ENCODE measurements around the gene SLC6A11. TPM values are rescaled to one million over a fixed set of nuclear protein-coding genes. Genes with fewer than 3 reads are reported as not detected.

The SLC6A11 gene
- total RNA-seq, 1 experiment from 2014 or later: not detected

- no peaks in the 10 kb centered on the region for H3K9me3 Mint-ChIP-seq (ENCODE audit: low read depth, unreplicated experiment)
- no peak overlapping the region for H3K4me3 Mint-ChIP-seq (ENCODE audit: low read depth, unreplicated experiment)
- CTCF ChIA-PET: no interaction called here
- H3K4me1 Mint-ChIP-seq (ENCODE audit: low read depth, unreplicated experiment): peaks cover 8% of the 10 kb centered on the region
- no peak for TF ChIP-seq CTCF (IDR thresholded peaks at IDR 0.05; ENCODE audit: unreplicated experiment)
- DNase-seq: no peak
- intact Hi-C loops (cut with micrococcal nuclease; ENCODE audit: unreplicated experiment): no loop called here
- H3K27me3 Mint-ChIP-seq (ENCODE audit: unreplicated experiment): peaks cover 83% of the 10 kb centered on the region
- H3K36me3 Mint-ChIP-seq (ENCODE audit: insufficient read depth, unreplicated experiment): no peaks in the 10 kb centered on the region
- no peak overlapping the region for H3K27ac Mint-ChIP-seq (ENCODE audit: unreplicated experiment)
- no TSS peak for BruUV-seq (replicated peaks)
Measured at GRCh38 chr3:10930666-10931040, 114.6 kb downstream of the SLC6A11 start.

- Mint-ChIP-seq H3K36me3 (ENCODE audit: insufficient read depth, unreplicated experiment) (no peaks in the 10 kb centered on the region), H3K4me3 (ENCODE audit: low read depth, unreplicated experiment) (no peak overlapping the region), H3K9me3 (ENCODE audit: low read depth, unreplicated experiment) (no peaks in the 10 kb centered on the region), H3K27me3 (ENCODE audit: unreplicated experiment) (peaks cover 78% of the 10 kb centered on the region), H3K27ac (ENCODE audit: unreplicated experiment) (no peak overlapping the region), H3K4me1 (ENCODE audit: low read depth, unreplicated experiment) (no peaks in the 10 kb centered on the region)
- DNase-seq: no peak
- intact Hi-C loops (cut with micrococcal nuclease; ENCODE audit: unreplicated experiment): no loop called here
- CTCF ChIA-PET: no interaction called here
- TF ChIP-seq CTCF (IDR thresholded peaks at IDR 0.05; ENCODE audit: unreplicated experiment): no peak
- BruUV-seq (replicated peaks): no TSS peak
Measured at GRCh38 chr3:10932596-10932995, 116.6 kb downstream of the SLC6A11 start.

- Mint-ChIP-seq H3K9me3 (ENCODE audit: low read depth, unreplicated experiment) (no peaks in the 10 kb centered on the region), H3K4me3 (ENCODE audit: low read depth, unreplicated experiment) (no peak overlapping the region), H3K4me1 (ENCODE audit: low read depth, unreplicated experiment) (no peaks in the 10 kb centered on the region), H3K36me3 (ENCODE audit: insufficient read depth, unreplicated experiment) (no peaks in the 10 kb centered on the region), H3K27me3 (ENCODE audit: unreplicated experiment) (peaks cover 78% of the 10 kb centered on the region), H3K27ac (ENCODE audit: unreplicated experiment) (no peak overlapping the region)
- no peak for TF ChIP-seq CTCF (IDR thresholded peaks at IDR 0.05; ENCODE audit: unreplicated experiment)
- DNase-seq: no peak
- BruUV-seq (replicated peaks): no TSS peak
- intact Hi-C loops (cut with micrococcal nuclease; ENCODE audit: unreplicated experiment): no loop called here
- CTCF ChIA-PET: no interaction called here
Measured at GRCh38 chr3:10933021-10933420, 117.0 kb downstream of the SLC6A11 start.

GRCh38 chr3:10933470-10933804 is 117.4 kb downstream of the SLC6A11 start:
- Mint-ChIP-seq H3K9me3 (ENCODE audit: low read depth, unreplicated experiment) (no peaks in the 10 kb centered on the region), H3K4me1 (ENCODE audit: low read depth, unreplicated experiment) (no peaks in the 10 kb centered on the region), H3K27me3 (ENCODE audit: unreplicated experiment) (peaks cover 78% of the 10 kb centered on the region), H3K36me3 (ENCODE audit: insufficient read depth, unreplicated experiment) (no peaks in the 10 kb centered on the region), H3K27ac (ENCODE audit: unreplicated experiment) (no peak overlapping the region), H3K4me3 (ENCODE audit: low read depth, unreplicated experiment) (no peak overlapping the region)
- no peak for DNase-seq
- CTCF ChIA-PET: no interaction called here
- BruUV-seq (replicated peaks): no TSS peak
- intact Hi-C loops (cut with micrococcal nuclease; ENCODE audit: unreplicated experiment): no loop called here
- TF ChIP-seq CTCF (IDR thresholded peaks at IDR 0.05; ENCODE audit: unreplicated experiment): no peak

Data from Calu3 (cell line).